Psoas muscle (tissue), 8 donors: ENCODE data around the gene CRLF1. TPM values are rescaled to one million over a fixed set of nuclear protein-coding genes. Genes with fewer than 3 reads are reported as not detected.

Source experiments
- ATAC-seq, 4 donors: fragments of 200-7000 bp; cut with Tn5 transposase; one replicate each; pipeline ENCODE4 v1.9.1; 2020; ENCODE audit warnings: moderate library complexity in 3 of 4, mild to moderate bottlenecking in 2 of 4
- DNase-seq, 2 donors: peaks; one replicate each; pipeline ENCODE4 v3.0.0-alpha.2; 2020
- H3K27ac ChIP-seq: fragments of 200-600 bp; one replicate; pipeline ENCODE4 v1.8.0; 2022
- H3K27me3 ChIP-seq, 3 donors: fragments of 200-600 bp in 1 of 3; one replicate each; pipeline versions ENCODE4 v1.6.1 to v1.8.0; 2013 to 2022; ENCODE audit warnings: low read length in 2 of 3, mild to moderate bottlenecking in 2 of 3, moderate library complexity in 1 of 3; ENCODE audit not compliant: insufficient read depth in 3 of 3
- H3K36me3 ChIP-seq, 2 donors: fragments of 200-600 bp in 1 of 2; one replicate each; pipeline versions ENCODE4 v1.6.1 to v1.8.0; 2013 to 2022; ENCODE audit warnings: low read depth in 1 of 2, mild to moderate bottlenecking in 1 of 2, moderate library complexity in 1 of 2; ENCODE audit not compliant: insufficient read depth in 1 of 2
- H3K4me1 ChIP-seq: fragments of 200-600 bp; one replicate; pipeline ENCODE4 v1.8.0; 2022
- H3K4me3 ChIP-seq: fragments of 200-600 bp; one replicate; pipeline ENCODE4 v1.8.0; 2022; ENCODE audit warnings: mild to moderate bottlenecking
- H3K9me3 ChIP-seq: fragments of 200-600 bp; one replicate; pipeline ENCODE4 v1.8.0; 2022
- CTCF ChIP-seq: fragments of 200-600 bp; IDR thresholded peaks from one replicate; pipeline ENCODE4 v1.8.0; 2022; ENCODE audit warnings: antibody characterized with exemption
- WGBS, 3 donors: extraction: QIAGEN DNeasy Blood & Tissue Kit; methylation state at CpG; one replicate each; pipeline versions ENCODE4 v1.1.6 to v1.1.7; 2013; 5-methylcytosine and 5-hydroxymethylcytosine counted together
- intact Hi-C, 2 donors: fragments of 100-400 bp; cut with DNase I; formaldehyde crosslinking; loops; one replicate each; pipeline versions ENCODE4 v1.11.0 to v1.14.2; 2022
- polyA plus RNA-seq, 3 donors: library from polyadenylated mRNA; stranded (reverse); fragments of 200-250 nt; gene quantifications; one replicate each; pipeline ENCODE4 v1.2.3, GENCODE V29; 2013
- total RNA-seq, 4 donors: library from RNA; stranded (reverse); fragmentation: NEBNext Ultra II Directional in 2 of 4; extraction: Animal tissue kit (Norgen Biotek cat#: 25700) in 2 of 4; gene quantifications; one replicate each; pipeline versions ENCODE4 v1.2.1 to v1.2.4, GENCODE V29; 2021 to 2023
- donor health status: healthy with polysubstance abuse.
- donor health status: DM: no; HTN: no; CAD: no; lungs with moderate emphysema.
- donor health status: Bipolar disorder and iron deficiency.
- donor health status: healthy.
- donor health status: DM: yes; HTN: yes; CAD: no.
- donor health status: DM: no; HTN: no; CAD: no.
- donor health status: DM: no; HTN: no; CAD: no.
- donor health status: DM: yes; HTN: yes; CAD: no.

Gene CRLF1
- total and polyA plus RNA-seq, 7 donors = 8.3 to 28.4 (median 15.6) TPM

- Histone ChIP-seq H3K27ac (no peak overlapping the region), H3K4me1 (no peaks in the 10 kb centered on the region), H3K27me3 (no peaks in the 10 kb centered on the region), H3K36me3 (peaks cover 5 to 74% of the 10 kb centered on the region in 2 donors), H3K9me3 (no peaks in the 10 kb centered on the region), H3K4me3 (no peak overlapping the region)
- 91 to 96% (median 96%) methylated on average over 8 of the region's 8 CpGs for WGBS, 3 donors
- ATAC-seq (no peak), DNase-seq (no peak)
- intact Hi-C loops = no loop called here
- no peak for TF ChIP-seq CTCF
Observed at GRCh38 chr19:18566953-18567352, 39.6 kb downstream of the CRLF1 start.

GRCh38 chr19:18562086-18562485, 44.5 kb downstream of the CRLF1 start:
- Histone ChIP-seq H3K27ac (peak overlapping the region; percentile 93), H3K9me3 (no peaks in the 10 kb centered on the region), H3K4me1 (peaks cover 18% of the 10 kb centered on the region), H3K4me3 (no peak overlapping the region), H3K36me3 (peaks cover 5 to 51% of the 10 kb centered on the region in 2 donors), H3K27me3 (no peaks in the 10 kb centered on the region)
- DNase-seq (peak; percentile 40 to 66), ATAC-seq (no peak)
- intact Hi-C loops = no loop called here
- no peak for TF ChIP-seq CTCF
- 53 to 58% (median 57%) methylated on average over 14 of the region's 14 CpGs for WGBS, 3 donors

- WGBS, 3 donors = 48 to 68% (median 59%) methylated on average over 5 of the region's 5 CpGs
Observed at GRCh38 chr19:18559685-18560084, 46.9 kb downstream of the CRLF1 start.

GRCh38 chr19:18558604-18559003, 48.0 kb downstream of the CRLF1 start:
- ATAC-seq = no peak
- no peak for TF ChIP-seq CTCF
- peak overlapping the region; percentile 93 for H3K27ac ChIP-seq
- intact Hi-C loops = loop anchor here (5.0 kb wide), 3 partner anchors 36 to 106 kb away; partner anchors contain the start of gene ELL (in 2 of the 2)
- peaks cover 0 to 16% of the 10 kb centered on the region in 2 donors for H3K36me3 ChIP-seq
- H3K27me3 ChIP-seq = no peaks in the 10 kb centered on the region
- WGBS, 3 donors = 46 to 66% (median 48%) methylated on average over 3 of the region's 3 CpGs
- no peaks in the 10 kb centered on the region for H3K9me3 ChIP-seq
- H3K4me1 ChIP-seq = peaks cover 18% of the 10 kb centered on the region
- H3K4me3 ChIP-seq = peak overlapping the region; percentile 88
- DNase-seq = no peak

More at GRCh38 chr19:18559685-18560084, 46.9 kb downstream of the CRLF1 start:
- Histone ChIP-seq H3K4me3 (no peak overlapping the region), H3K9me3 (no peaks in the 10 kb centered on the region), H3K4me1 (peaks cover 18% of the 10 kb centered on the region), H3K27ac (peak overlapping the region; percentile 93), H3K27me3 (no peaks in the 10 kb centered on the region), H3K36me3 (peaks cover 3 to 27% of the 10 kb centered on the region in 2 donors)
- intact Hi-C loops = loop anchor here (5.0 kb wide), 3 partner anchors 37 to 107 kb away; partner anchors contain the start of gene ELL (in 2 of the 2)
- no peak for DNase-seq
- ATAC-seq = no peak
- TF ChIP-seq CTCF = no peak

GRCh38 chr19:18558202-18558555, 48.4 kb downstream of the CRLF1 start:
- 6 to 9% (median 6%) methylated on average over 11 of the region's 11 CpGs for WGBS, 3 donors
- intact Hi-C loops = loop anchor here (5.0 kb wide), 3 partner anchors 36 to 106 kb away; partner anchors contain the start of gene ELL (in 2 of the 2)
- H3K27ac ChIP-seq = peak overlapping the region; percentile 93
- TF ChIP-seq CTCF = no peak
- peak in 3 of 4 donors; percentile 4 to 12 (median 7) for ATAC-seq
- peaks cover 18% of the 10 kb centered on the region for H3K4me1 ChIP-seq
- no peaks in the 10 kb centered on the region for H3K9me3 ChIP-seq
- no peak for DNase-seq
- H3K36me3 ChIP-seq = peaks cover 0 to 12% of the 10 kb centered on the region in 2 donors
- H3K27me3 ChIP-seq = no peaks in the 10 kb centered on the region
- peak overlapping the region; percentile 88 for H3K4me3 ChIP-seq
